Neuron (in vitro differentiated cells): Measurements from ENCODE around the gene DZIP1L.

Source experiments
- H2AFZ ChIP-seq: one replicate; pipeline ENCODE4 v1.6.1; 2013; ENCODE audit warnings: low read depth, mild to moderate bottlenecking, inconsistent platforms, low read length, moderate library complexity
- H3K27me3 ChIP-seq: one replicate; pipeline ENCODE4 v1.6.1; 2013; ENCODE audit warnings: low read length; ENCODE audit not compliant: insufficient read depth
- H3K36me3 ChIP-seq: one replicate; pipeline ENCODE4 v1.6.1; 2013; ENCODE audit warnings: low read length; ENCODE audit not compliant: insufficient read depth
- H3K4me1 ChIP-seq: one replicate; pipeline ENCODE4 v1.6.1; 2013; ENCODE audit warnings: low read length; ENCODE audit not compliant: insufficient read depth
- H3K4me3 ChIP-seq: 2 replicates; pipeline ENCODE4 v1.5.1; 2013; ENCODE audit warnings: mild to moderate bottlenecking, low read length, moderate library complexity
- H3K9me3 ChIP-seq: one replicate; pipeline ENCODE4 v1.6.1; 2013; ENCODE audit warnings: low read length

DZIP1L gene

GRCh38 chr3:138132239-138132638, 16.8 kb upstream of the DZIP1L start, which contains the start of gene A4GNT:
A4GNT (minus strand) TSS chr3:138132390; CDS start chr3:138131256, 1,134 bp downstream.
- Histone ChIP-seq H3K4me3 (no peak within 1 kb of the TSS), H3K9me3 (no peaks in the 10 kb centered on the region), H3K4me1 (peaks cover 8% of the 10 kb centered on the region), H2AFZ (no peak within 1 kb of the TSS), H3K36me3 (no peaks in the 10 kb centered on the region), H3K27me3 (peaks cover 7% of the 10 kb centered on the region)

DNA sequence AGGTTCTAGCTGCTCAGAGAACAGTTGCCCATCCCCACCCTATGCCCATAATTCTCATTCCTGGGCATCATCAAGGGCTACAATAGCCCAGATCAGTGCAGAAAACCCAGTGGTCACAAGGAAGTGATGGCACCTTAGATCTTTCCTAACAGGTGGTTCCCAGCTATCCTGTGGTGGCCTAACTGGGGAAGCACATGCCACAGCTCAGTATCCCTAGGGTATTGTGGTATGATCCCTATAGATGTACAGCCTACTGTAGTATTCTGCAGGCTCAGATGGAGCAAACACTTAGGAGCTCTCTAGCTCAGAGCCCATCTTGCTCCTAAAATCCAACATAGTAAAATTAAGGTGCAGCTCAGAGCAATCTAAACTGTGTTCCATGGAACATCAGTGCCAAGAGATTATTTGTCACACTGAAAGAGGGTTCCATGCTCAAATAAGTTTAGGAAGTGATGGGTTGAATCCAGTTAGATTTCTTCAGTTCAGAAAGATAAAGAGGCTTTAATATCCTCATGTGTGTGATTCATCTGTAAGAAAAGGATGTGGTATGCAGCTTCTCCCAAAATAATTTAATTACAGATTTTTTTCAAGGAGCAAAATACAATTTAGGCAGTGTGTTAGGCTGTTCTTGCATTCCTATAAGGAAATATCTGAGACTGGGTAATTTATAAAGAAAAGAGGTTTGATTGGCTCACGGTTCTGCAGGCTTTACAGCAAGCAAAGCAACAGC, 12.4 kb upstream of the DZIP1L start:
- Histone ChIP-seq H3K9me3 (no peaks in the 10 kb centered on the region), H2AFZ (no peak overlapping the region), H3K27me3 (peaks cover 3% of the 10 kb centered on the region), H3K36me3 (no peaks in the 10 kb centered on the region), H3K4me3 (no peak overlapping the region), H3K4me1 (no peaks in the 10 kb centered on the region)

DNA sequence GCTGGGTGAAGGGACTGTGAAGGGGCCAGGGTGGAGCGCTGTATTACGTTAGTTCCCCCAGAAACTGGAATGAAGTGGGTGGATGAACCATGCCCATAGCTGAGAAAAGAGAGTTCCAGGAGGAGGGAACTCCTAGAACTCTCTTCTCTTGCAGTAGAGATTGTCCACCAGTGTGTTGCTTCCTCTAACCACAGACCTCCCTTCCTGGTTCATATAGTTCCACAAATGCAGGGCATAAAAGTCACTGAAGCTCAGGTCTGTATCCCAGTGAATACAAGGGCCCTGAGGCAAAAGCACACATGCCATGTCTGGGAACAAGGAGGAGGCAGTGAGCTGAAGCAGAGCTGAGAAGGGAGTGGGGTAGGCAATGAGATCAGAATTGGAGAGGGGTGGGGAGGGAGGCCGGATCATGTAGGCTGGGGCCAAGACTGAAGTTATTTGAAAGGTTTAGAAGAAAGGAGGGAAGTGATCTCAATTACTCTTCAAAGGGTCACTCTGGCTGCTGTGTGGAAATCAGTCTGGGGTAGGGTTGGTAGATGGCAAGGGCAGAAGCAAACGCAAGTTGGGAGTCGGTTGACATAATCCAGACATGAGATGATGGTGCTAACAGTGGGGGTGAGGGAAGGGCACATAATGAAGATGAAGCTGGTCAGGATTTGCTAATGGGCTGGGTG, 10.3 kb upstream of the DZIP1L start:
- no peaks in the 10 kb centered on the region for H3K4me1 ChIP-seq
- no peaks in the 10 kb centered on the region for H3K36me3 ChIP-seq
- no peaks in the 10 kb centered on the region for H3K27me3 ChIP-seq
- no peaks in the 10 kb centered on the region for H3K9me3 ChIP-seq
- H3K4me3 ChIP-seq = no peak overlapping the region
- H2AFZ ChIP-seq = peak overlapping the region; percentile 3

- H3K9me3 ChIP-seq = no peaks in the 10 kb centered on the region
- H3K27me3 ChIP-seq = no peaks in the 10 kb centered on the region
- no peak overlapping the region for H2AFZ ChIP-seq
- no peaks in the 10 kb centered on the region for H3K36me3 ChIP-seq
- no peaks in the 10 kb centered on the region for H3K4me1 ChIP-seq
- H3K4me3 ChIP-seq = no peak overlapping the region
Measured at GRCh38 chr3:138124706-138125355, 9.4 kb upstream of the DZIP1L start.

GRCh38 chr3:138124188-138124587, 8.8 kb upstream of the DZIP1L start:
- no peak overlapping the region for H2AFZ ChIP-seq
- no peaks in the 10 kb centered on the region for H3K27me3 ChIP-seq
- H3K4me3 ChIP-seq = no peak overlapping the region
- H3K36me3 ChIP-seq = no peaks in the 10 kb centered on the region
- H3K4me1 ChIP-seq = no peaks in the 10 kb centered on the region
- H3K9me3 ChIP-seq = no peaks in the 10 kb centered on the region

DNA sequence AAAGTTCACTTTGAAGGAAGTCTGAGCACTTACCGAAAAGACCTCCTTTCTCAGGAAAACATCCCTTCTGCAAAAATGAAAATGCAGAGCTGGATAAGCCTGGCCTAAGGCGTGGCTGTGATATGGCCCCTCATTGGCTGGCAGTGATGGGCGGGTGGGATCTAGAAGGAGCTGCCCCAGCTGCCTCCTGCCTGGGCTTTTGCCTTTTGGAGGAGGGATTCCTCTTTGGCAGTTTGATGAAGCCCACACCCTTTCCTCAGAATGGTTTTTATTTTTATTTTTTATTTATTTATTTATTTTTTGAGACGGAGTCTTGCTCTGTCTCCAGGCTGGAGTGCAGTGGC, 4.0 kb upstream of the DZIP1L start:
- no peak overlapping the region for H3K4me3 ChIP-seq
- peaks cover 7% of the 10 kb centered on the region for H3K4me1 ChIP-seq

GRCh38 chr3:138118612-138119422, 3.4 kb upstream of the DZIP1L start:
- Histone ChIP-seq H3K36me3 (no peaks in the 10 kb centered on the region), H2AFZ (no peak overlapping the region), H3K9me3 (no peaks in the 10 kb centered on the region), H3K4me1 (peaks cover 13% of the 10 kb centered on the region), H3K4me3 (no peak overlapping the region), H3K27me3 (no peaks in the 10 kb centered on the region)

More for the DNA sequence above, 4.0 kb upstream of the DZIP1L start:
- Histone ChIP-seq H3K27me3 (no peaks in the 10 kb centered on the region), H3K36me3 (no peaks in the 10 kb centered on the region), H3K9me3 (no peaks in the 10 kb centered on the region), H2AFZ (no peak overlapping the region)

DNA sequence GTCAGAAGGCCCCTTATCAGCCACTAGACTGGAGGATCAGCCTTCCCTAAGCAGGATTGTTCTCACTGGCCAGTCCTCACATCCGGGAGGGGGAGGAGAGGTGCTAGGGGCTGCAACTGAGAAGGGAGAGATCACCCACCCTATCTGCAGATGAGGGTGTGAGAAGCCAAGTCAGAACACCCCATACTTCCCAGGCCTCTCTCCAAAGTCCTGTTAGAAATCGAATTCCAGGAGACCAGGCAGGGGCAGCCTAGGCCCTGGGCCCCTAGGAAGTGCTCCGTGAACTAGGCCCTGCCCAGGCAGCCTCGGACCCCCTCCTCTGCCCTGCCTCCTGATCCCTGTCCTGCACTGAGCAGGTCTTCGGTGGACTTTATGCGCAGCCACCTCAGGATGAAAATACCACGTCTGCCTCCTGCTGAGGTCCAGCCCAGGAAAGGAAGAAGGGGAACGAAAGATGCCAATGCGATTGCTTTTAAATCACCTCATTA, 933 bp downstream of the DZIP1L start:
- no peaks in the 10 kb centered on the region for H3K27me3 ChIP-seq
- peaks cover 8% of the 10 kb centered on the region for H3K36me3 ChIP-seq
- H3K9me3 ChIP-seq = no peaks in the 10 kb centered on the region
- H3K4me1 ChIP-seq = peaks cover 22% of the 10 kb centered on the region
- H3K4me3 ChIP-seq = peak overlapping the region; percentile 93
- peak overlapping the region; percentile 84 for H2AFZ ChIP-seq

- no peak overlapping the region for H2AFZ ChIP-seq
- H3K27me3 ChIP-seq = no peaks in the 10 kb centered on the region
- peaks cover 22% of the 10 kb centered on the region for H3K4me1 ChIP-seq
- H3K4me3 ChIP-seq = no peak overlapping the region
- H3K36me3 ChIP-seq = peaks cover 8% of the 10 kb centered on the region
- H3K9me3 ChIP-seq = no peaks in the 10 kb centered on the region
Measured at GRCh38 chr3:138113326-138113725, 2.1 kb downstream of the DZIP1L start.

- peaks cover 22% of the 10 kb centered on the region for H3K4me1 ChIP-seq
- H3K4me3 ChIP-seq = no peak overlapping the region
- peaks cover 8% of the 10 kb centered on the region for H3K36me3 ChIP-seq
- no peaks in the 10 kb centered on the region for H3K27me3 ChIP-seq
- no peak overlapping the region for H2AFZ ChIP-seq
- H3K9me3 ChIP-seq = no peaks in the 10 kb centered on the region
Measured at GRCh38 chr3:138112362-138112761, 3.0 kb downstream of the DZIP1L start.

DNA sequence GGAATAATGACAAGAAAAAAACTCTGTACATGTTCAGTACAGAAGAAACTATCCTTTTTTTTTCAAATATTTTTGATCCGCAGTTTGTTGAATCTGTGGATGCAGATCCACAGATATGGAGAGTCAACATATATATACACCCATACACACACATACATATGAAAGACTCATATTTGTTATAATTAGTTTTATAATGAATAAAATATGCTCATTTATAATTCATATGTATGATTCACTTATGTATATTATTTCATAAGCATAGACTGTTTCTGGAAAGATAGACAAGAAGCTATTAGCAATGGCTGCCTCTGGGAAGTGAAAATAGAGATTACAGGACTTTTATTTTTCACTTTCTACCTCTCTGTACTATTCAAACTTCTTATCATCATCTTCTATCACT, 9.8 kb downstream of the DZIP1L start:
- H3K9me3 ChIP-seq = no peaks in the 10 kb centered on the region

GRCh38 chr3:138103466-138103865, 11.9 kb downstream of the DZIP1L start:
- no peaks in the 10 kb centered on the region for H3K4me1 ChIP-seq
- no peak overlapping the region for H2AFZ ChIP-seq
- H3K36me3 ChIP-seq = peaks cover 37% of the 10 kb centered on the region
- no peaks in the 10 kb centered on the region for H3K9me3 ChIP-seq
- H3K4me3 ChIP-seq = no peak overlapping the region
- no peaks in the 10 kb centered on the region for H3K27me3 ChIP-seq

More for the DNA sequence above, 9.8 kb downstream of the DZIP1L start:
- Histone ChIP-seq H3K4me1 (no peaks in the 10 kb centered on the region), H3K4me3 (no peak overlapping the region), H2AFZ (no peak overlapping the region), H3K36me3 (peaks cover 27% of the 10 kb centered on the region), H3K27me3 (no peaks in the 10 kb centered on the region)
